ENCODE measurements around the gene SMAD5. TPM values are rescaled to one million over a fixed set of nuclear protein-coding genes. Genes with fewer than 3 reads are reported as not detected.
A peak's percentile ranks its signal among the peaks of the same experiment; 100 is the strongest.

The SMAD5 gene
- 3.6 TPM for polyA plus RNA-seq (2012; ENCODE audit: low read depth, missing spikeins)

- TF ChIP-seq SPI1 (IDR thresholded peaks at IDR 0.05; ENCODE audit: low read depth, low read length): no peak
- TF ChIP-seq POLR2AphosphoS5 (IDR thresholded peaks at IDR 0.05; ENCODE audit: low read depth, low read length): 0 out of 2 replicates have a peak, but pooled peaks have one; percentile 33
- FAIRE-seq (peak; percentile 98), DNase-seq (ENCODE audit: insufficient read length, low spot score) (peak; percentile 97)
Observed at GRCh38 chr5:136132557-136133221, at the start of gene SMAD5. Gene SMAD5, plus strand, starts transcription at chr5:136132845. Its CDS starts 20,916 bp downstream, at chr5:136153761.

GRCh38 chr5:136084698-136085097, 47.9 kb upstream of the SMAD5 start:
- TF ChIP-seq SPI1 (IDR thresholded peaks at IDR 0.05; ENCODE audit: low read depth, low read length) (no peak), PAX5 (IDR thresholded peaks at IDR 0.05; ENCODE audit: insufficient read depth, low read length, severe bottlenecking) (no peak), POU2F2 (IDR thresholded peaks at IDR 0.05; ENCODE audit: low read depth, low read length) (no peak), POLR2A (IDR thresholded peaks at IDR 0.05; ENCODE audit: low read depth, low read length) (no peak)
- no peak for DNase-seq (ENCODE audit: insufficient read length, low spot score)

DNA sequence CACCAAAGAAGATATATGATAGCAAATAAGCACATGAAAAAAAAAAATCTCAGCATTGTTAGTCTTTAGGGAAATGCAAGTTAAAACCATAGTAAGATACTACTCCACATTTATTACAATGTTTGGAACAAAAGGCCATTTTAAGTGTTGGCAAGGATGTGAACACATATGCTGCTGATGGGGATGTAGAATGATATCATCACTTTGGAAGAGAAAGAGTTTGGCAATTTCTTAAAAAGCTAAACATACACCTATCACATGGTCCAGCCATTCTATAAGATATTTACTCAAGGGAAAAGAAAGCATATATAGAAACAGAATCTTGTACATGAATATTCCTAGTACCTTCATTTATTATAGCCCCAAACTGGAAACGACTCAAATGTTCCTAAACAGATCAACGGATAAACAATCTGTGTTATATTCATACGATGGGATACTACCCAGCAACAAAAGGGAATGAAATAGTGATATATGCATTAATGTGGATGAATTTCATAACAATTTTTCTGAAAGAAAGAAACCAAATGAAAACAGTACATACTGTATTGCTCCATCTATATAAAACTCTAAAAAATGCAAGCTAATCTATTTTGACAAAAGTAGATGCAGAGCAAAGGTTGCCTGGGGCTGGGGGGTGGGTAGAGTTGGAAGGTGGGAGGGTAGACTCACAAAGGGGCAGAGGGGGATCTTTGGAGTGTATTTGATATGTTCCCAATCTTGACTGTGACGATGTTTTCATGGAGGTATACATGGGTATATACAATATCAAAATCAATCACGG, 45.7 kb upstream of the SMAD5 start:
- TF ChIP-seq POLR2AphosphoS5 (IDR thresholded peaks at IDR 0.05; ENCODE audit: low read depth, low read length) (no peak), PAX5 (IDR thresholded peaks at IDR 0.05; ENCODE audit: insufficient read depth, low read length, severe bottlenecking) (no peak), TAF1 (IDR thresholded peaks at IDR 0.05; ENCODE audit: low read depth, low read length) (no peak), POU2F2 (IDR thresholded peaks at IDR 0.05; ENCODE audit: low read depth, low read length) (no peak), POLR2A (IDR thresholded peaks at IDR 0.05; ENCODE audit: low read depth, low read length) (no peak), SPI1 (IDR thresholded peaks at IDR 0.05; ENCODE audit: low read depth, low read length) (no peak)
- DNase-seq (ENCODE audit: insufficient read length, low spot score): no peak
- no peak for FAIRE-seq

More at GRCh38 chr5:136084698-136085097, 47.9 kb upstream of the SMAD5 start:
- no peak for FAIRE-seq

GRCh38 chr5:136087961-136088871, 44.4 kb upstream of the SMAD5 start:
- no peak for DNase-seq (ENCODE audit: insufficient read length, low spot score)
- FAIRE-seq: no peak
- TF ChIP-seq PAX5 (IDR thresholded peaks at IDR 0.05; ENCODE audit: insufficient read depth, low read length, severe bottlenecking) (no peak), SPI1 (IDR thresholded peaks at IDR 0.05; ENCODE audit: low read depth, low read length) (no peak), POLR2A (IDR thresholded peaks at IDR 0.05; ENCODE audit: low read depth, low read length) (no peak), TAF1 (IDR thresholded peaks at IDR 0.05; ENCODE audit: low read depth, low read length) (no peak)

- no peak for TF ChIP-seq PAX5 (IDR thresholded peaks at IDR 0.05; ENCODE audit: insufficient read depth, low read length, severe bottlenecking)
- no peak for TF ChIP-seq SPI1 (IDR thresholded peaks at IDR 0.05; ENCODE audit: low read depth, low read length)
- TF ChIP-seq POLR2AphosphoS5 (IDR thresholded peaks at IDR 0.05; ENCODE audit: low read depth, low read length): no peak
- no peak for TF ChIP-seq TAF1 (IDR thresholded peaks at IDR 0.05; ENCODE audit: low read depth, low read length)
- no peak for TF ChIP-seq POLR2A (IDR thresholded peaks at IDR 0.05; ENCODE audit: low read depth, low read length)
- TF ChIP-seq POU2F2 (IDR thresholded peaks at IDR 0.05; ENCODE audit: low read depth, low read length): no peak
- DNase-seq (ENCODE audit: insufficient read length, low spot score) (no peak), FAIRE-seq (no peak)
Observed at GRCh38 chr5:136089791-136090190, 42.9 kb upstream of the SMAD5 start.

DNA sequence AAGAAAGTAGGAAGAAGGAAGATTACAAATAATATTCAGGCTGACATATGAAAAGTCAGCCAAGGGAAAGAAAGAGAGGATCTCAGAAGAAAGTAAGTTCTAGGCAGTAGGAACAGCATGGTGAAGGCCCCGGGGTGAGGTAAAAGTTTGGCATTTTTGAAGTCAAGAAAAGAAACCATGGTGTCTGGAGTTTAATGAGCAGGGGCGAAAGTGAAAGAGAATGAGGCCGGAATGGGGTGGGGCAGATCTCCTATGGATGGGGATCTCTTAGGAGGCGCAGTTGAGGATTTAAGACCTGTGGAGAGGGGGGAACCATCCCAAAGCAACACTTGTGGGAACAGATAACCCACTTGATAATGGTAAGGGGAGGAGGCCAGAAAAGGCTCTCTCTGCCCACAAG, 42.3 kb upstream of the SMAD5 start:
- no peak for DNase-seq (ENCODE audit: insufficient read length, low spot score)
- TF ChIP-seq POLR2AphosphoS5 (IDR thresholded peaks at IDR 0.05; ENCODE audit: low read depth, low read length) (no peak), TAF1 (IDR thresholded peaks at IDR 0.05; ENCODE audit: low read depth, low read length) (no peak), PAX5 (IDR thresholded peaks at IDR 0.05; ENCODE audit: insufficient read depth, low read length, severe bottlenecking) (no peak), SPI1 (IDR thresholded peaks at IDR 0.05; ENCODE audit: low read depth, low read length) (no peak), POLR2A (IDR thresholded peaks at IDR 0.05; ENCODE audit: low read depth, low read length) (no peak)
- no peak for FAIRE-seq

DNA sequence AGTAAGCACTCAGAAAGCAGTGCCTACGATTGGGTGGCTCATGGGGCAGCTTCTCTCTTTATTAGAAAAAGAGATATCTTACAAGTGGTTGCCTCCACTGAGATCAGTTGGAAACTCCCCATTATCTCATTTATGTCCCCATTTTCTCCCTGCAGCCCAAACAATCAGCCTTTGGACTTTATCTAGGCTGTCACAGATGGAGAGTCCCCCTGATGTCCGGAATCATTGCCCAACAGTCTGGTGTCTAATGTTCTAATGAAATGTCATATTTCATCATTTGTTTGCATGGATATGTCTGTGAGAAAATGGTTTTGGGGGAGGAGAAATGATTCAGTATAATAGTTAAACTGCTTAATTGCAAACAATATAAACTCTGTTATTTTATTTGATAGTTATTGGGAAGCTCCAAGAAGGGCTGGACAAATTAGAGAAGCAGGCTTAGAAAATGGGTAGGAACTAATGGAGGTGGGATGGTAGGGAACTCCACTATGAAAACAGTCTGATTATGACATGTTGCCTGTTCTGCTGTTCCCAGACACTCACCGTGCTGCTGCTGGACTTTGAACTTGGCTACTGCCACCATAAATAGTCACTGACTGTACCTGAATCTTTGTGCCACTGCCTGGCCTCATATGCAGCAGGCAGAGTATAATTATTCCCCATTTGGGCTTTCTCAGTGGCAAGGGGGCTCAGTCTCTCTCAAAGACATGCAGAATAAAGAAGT, 38.3 kb upstream of the SMAD5 start:
- no peak for FAIRE-seq
- no peak for DNase-seq (ENCODE audit: insufficient read length, low spot score)
- TF ChIP-seq TAF1 (IDR thresholded peaks at IDR 0.05; ENCODE audit: low read depth, low read length) (no peak), POLR2AphosphoS5 (IDR thresholded peaks at IDR 0.05; ENCODE audit: low read depth, low read length) (no peak), PAX5 (IDR thresholded peaks at IDR 0.05; ENCODE audit: insufficient read depth, low read length, severe bottlenecking) (no peak), POU2F2 (IDR thresholded peaks at IDR 0.05; ENCODE audit: low read depth, low read length) (no peak), SPI1 (IDR thresholded peaks at IDR 0.05; ENCODE audit: low read depth, low read length) (no peak)

DNA sequence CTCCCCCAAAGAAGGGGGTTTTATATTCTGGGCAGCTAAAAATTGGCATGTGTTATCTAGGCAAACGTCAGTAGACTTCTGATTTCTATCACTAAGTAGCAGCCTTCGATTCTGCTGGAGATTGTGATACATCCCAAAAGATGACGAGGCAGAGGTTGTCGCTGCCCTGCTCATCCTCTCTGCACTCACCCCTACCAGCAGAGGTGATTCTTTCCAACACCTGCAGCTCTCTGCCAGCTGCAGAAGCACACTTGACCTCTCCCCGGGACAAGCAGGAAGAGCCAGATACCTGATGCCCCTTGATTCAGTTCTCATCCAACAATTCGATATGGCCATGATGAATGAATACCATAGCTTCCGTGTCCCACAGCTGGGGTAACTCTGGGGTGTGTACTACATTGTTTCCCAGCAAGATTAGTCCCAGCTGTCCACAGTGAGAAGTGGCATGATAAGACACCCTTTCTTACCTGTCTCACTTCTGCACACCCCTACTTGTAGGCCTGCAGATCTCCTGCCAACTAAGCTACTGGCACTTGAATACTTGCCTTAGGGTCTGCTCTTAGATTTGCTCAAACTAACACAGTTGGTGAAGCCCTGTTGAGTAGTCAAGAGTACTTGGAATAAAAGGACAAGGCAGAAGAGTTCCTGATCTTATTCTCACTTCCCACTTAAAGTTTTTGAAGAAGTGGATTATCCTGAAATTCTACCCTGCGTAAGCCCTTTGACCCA, 37.6 kb upstream of the SMAD5 start:
- DNase-seq (ENCODE audit: insufficient read length, low spot score): no peak
- no peak for FAIRE-seq
- TF ChIP-seq SPI1 (IDR thresholded peaks at IDR 0.05; ENCODE audit: low read depth, low read length) (no peak), POLR2AphosphoS5 (IDR thresholded peaks at IDR 0.05; ENCODE audit: low read depth, low read length) (no peak), TAF1 (IDR thresholded peaks at IDR 0.05; ENCODE audit: low read depth, low read length) (no peak), POU2F2 (IDR thresholded peaks at IDR 0.05; ENCODE audit: low read depth, low read length) (no peak), POLR2A (IDR thresholded peaks at IDR 0.05; ENCODE audit: low read depth, low read length) (no peak), PAX5 (IDR thresholded peaks at IDR 0.05; ENCODE audit: insufficient read depth, low read length, severe bottlenecking) (no peak)
